Karpas-422 (cell line): ENCODE data around the gene LMCD1. TPM values are rescaled to one million over a fixed set of nuclear protein-coding genes. Genes with fewer than 3 reads are reported as not detected.

Experiments used
- DNase-seq: peaks from one replicate; pipeline ENCODE4 v3.0.0-alpha.2; 2015
- H2AFZ ChIP-seq: fragments of 200-600 bp; sonication (generic); 2 replicates; pipeline ENCODE4 v1.6.1; 2014; ENCODE audit warnings: antibody characterized with exemption, low read length, mixed read lengths
- H3K27ac ChIP-seq: fragments of 200-600 bp; sonication (generic); 2 replicates; pipeline ENCODE4 v1.5.1; 2014; ENCODE audit warnings: mild to moderate bottlenecking, low read length, moderate library complexity
- H3K27me3 ChIP-seq: fragments of 200-600 bp; sonication (generic); 2 replicates; pipeline ENCODE4 v1.6.1; 2014; ENCODE audit warnings: low read length, mixed read lengths
- H3K36me3 ChIP-seq: fragments of 200-600 bp; sonication (generic); 2 replicates; pipeline ENCODE4 v1.6.1; 2014; ENCODE audit warnings: low read length, mixed read lengths; ENCODE audit not compliant: insufficient read depth
- H3K4me1 ChIP-seq: fragments of 200-600 bp; sonication (generic); 2 replicates; pipeline ENCODE4 v1.6.1; 2014; ENCODE audit warnings: mild to moderate bottlenecking, low read length, mixed read lengths
- H3K4me2 ChIP-seq: fragments of 200-600 bp; sonication (generic); 2 replicates; pipeline ENCODE4 v1.6.1; 2014; ENCODE audit warnings: low read length, low read depth, mild to moderate bottlenecking; ENCODE audit not compliant: poor library complexity, severe bottlenecking
- H3K4me3 ChIP-seq: fragments of 200-600 bp; sonication (generic); 2 replicates; pipeline ENCODE4 v1.5.1; 2014; ENCODE audit warnings: mild to moderate bottlenecking, antibody characterized with exemption, low read length, mixed read lengths
- H3K79me2 ChIP-seq: fragments of 200-600 bp; sonication (generic); 2 replicates; pipeline ENCODE4 v1.6.1; 2014; ENCODE audit warnings: mild to moderate bottlenecking, low read length, mixed read lengths
- H3K9ac ChIP-seq: fragments of 200-600 bp; sonication (generic); 2 replicates; pipeline ENCODE4 v1.6.0; 2014; ENCODE audit warnings: low read length
- H3K9me2 ChIP-seq: fragments of 200-600 bp; sonication (generic), shearing (Covaris generic); replicated peaks from 2 replicates; pipeline ENCODE4 v1.6.0; 2014; ENCODE audit warnings: mild to moderate bottlenecking, low read length, moderate library complexity; ENCODE audit not compliant: insufficient read depth
- H3K9me3 ChIP-seq: fragments of 300-700, 200-600 bp; sonication (generic); 2 replicates; pipeline ENCODE4 v1.6.1; 2014; ENCODE audit warnings: low read length, mixed read lengths
- H4K20me1 ChIP-seq: fragments of 200-600 bp; sonication (generic); 2 replicates; pipeline ENCODE4 v1.6.1; 2014; ENCODE audit warnings: mild to moderate bottlenecking, antibody characterized with exemption, low read length, low read depth; ENCODE audit not compliant: insufficient read depth
- total RNA-seq: library from RNA; depleted of rRNA; stranded (reverse); fragments of >200 nt; shearing (Covaris generic); gene quantifications from 2 replicates; pipeline ENCODE4 v1.2.3, GENCODE V29; 2014; ENCODE audit warnings: low replicate concordance

LMCD1 gene
- total RNA-seq, 1 experiment from 2014 or later, result not detected

DNA sequence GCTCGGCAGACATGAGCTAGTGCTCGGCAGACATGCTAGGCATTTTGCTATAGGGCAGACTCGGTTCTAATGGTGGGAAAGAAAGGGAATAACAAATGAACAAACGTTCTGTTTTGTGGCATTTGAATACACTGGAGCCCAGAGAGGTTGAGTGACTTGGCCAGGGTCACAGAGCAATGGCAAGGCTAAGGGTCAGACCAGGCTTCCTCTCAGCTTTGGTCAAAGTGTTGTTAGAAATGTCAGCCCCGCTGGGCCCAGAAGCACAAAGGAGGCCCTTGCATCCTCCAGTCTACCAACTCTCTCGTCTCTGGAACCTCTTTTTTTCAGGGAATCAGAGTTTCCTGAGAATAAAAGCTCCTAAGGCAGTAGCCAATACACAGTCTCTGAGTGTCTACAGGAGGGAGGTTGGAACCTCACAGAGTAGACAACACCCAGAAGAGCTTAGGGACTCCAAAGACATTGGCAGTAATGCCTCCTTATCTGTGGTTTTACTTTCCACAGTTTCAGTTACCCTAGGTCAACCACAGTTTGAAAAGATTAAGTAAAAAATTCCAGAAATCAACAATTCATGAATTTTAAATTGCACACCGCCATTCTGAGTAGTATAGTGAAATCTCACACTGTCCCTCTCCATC lies 95.7 kb downstream of the LMCD1 start:
- Histone ChIP-seq H3K9me2 (no peaks in the 10 kb centered on the region), H3K9ac (no peak overlapping the region), H3K27me3 (no peaks in the 10 kb centered on the region), H2AFZ (no peak overlapping the region), H3K36me3 (no peaks in the 10 kb centered on the region), H3K4me3 (no peak overlapping the region), H3K4me2 (no peak overlapping the region), H3K27ac (no peak overlapping the region), H3K79me2 (no peaks in the 10 kb centered on the region), H3K9me3 (no peaks in the 10 kb centered on the region), H4K20me1 (no peaks in the 10 kb centered on the region), H3K4me1 (no peaks in the 10 kb centered on the region)
- DNase-seq, result no peak

- Histone ChIP-seq H3K27me3 (no peaks in the 10 kb centered on the region), H3K4me2 (no peak overlapping the region), H3K4me1 (no peaks in the 10 kb centered on the region), H4K20me1 (no peaks in the 10 kb centered on the region), H3K27ac (no peak overlapping the region), H3K79me2 (no peaks in the 10 kb centered on the region), H3K4me3 (no peak overlapping the region), H3K9me3 (no peaks in the 10 kb centered on the region), H3K9ac (no peak overlapping the region), H3K9me2 (no peaks in the 10 kb centered on the region), H2AFZ (no peak overlapping the region), H3K36me3 (no peaks in the 10 kb centered on the region)
- DNase-seq, result no peak
Observed at GRCh38 chr3:8599146-8599545, 97.5 kb downstream of the LMCD1 start.

- Histone ChIP-seq H3K36me3 (no peaks in the 10 kb centered on the region), H3K27ac (no peak overlapping the region), H3K4me3 (no peak overlapping the region), H3K79me2 (no peaks in the 10 kb centered on the region), H3K9me2 (no peaks in the 10 kb centered on the region), H3K27me3 (no peaks in the 10 kb centered on the region), H3K9ac (no peak overlapping the region), H4K20me1 (no peaks in the 10 kb centered on the region), H3K4me2 (no peak overlapping the region), H3K4me1 (no peaks in the 10 kb centered on the region), H3K9me3 (no peaks in the 10 kb centered on the region), H2AFZ (no peak overlapping the region)
- no peak for DNase-seq
Observed at GRCh38 chr3:8600457-8600856, 98.8 kb downstream of the LMCD1 start.

- Histone ChIP-seq H3K4me3 (no peak overlapping the region), H2AFZ (no peak overlapping the region), H3K79me2 (no peaks in the 10 kb centered on the region), H3K27ac (no peak overlapping the region), H3K27me3 (no peaks in the 10 kb centered on the region), H3K9me3 (no peaks in the 10 kb centered on the region), H3K36me3 (no peaks in the 10 kb centered on the region), H3K9me2 (no peaks in the 10 kb centered on the region), H3K9ac (no peak overlapping the region), H4K20me1 (no peaks in the 10 kb centered on the region), H3K4me1 (no peaks in the 10 kb centered on the region), H3K4me2 (no peak overlapping the region)
- no peak for DNase-seq
Observed at GRCh38 chr3:8603115-8603710, 101.6 kb downstream of the LMCD1 start.

DNA sequence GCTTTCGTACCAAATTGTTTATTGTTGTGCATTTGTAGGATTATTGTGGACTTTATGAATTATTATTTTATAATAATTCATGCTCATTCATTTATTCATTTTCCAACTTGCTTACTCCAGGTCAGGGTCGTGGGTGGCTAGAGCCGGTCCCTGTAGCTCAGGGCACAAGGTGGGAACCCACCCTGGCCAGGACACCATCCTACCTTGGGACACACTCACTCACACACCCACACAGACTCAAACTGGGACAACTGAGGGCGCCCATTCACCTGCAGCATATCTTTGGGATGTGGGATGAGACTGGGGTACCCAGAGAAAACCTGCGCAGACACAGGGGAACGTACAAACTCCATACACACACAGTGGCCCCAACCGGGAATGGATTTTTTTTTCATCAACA lies 102.4 kb downstream of the LMCD1 start:
- no peak overlapping the region for H3K27ac ChIP-seq
- H3K4me1 ChIP-seq, result no peaks in the 10 kb centered on the region
- DNase-seq, result no peak
- no peak overlapping the region for H3K4me3 ChIP-seq
- no peaks in the 10 kb centered on the region for H3K9me2 ChIP-seq
- H3K79me2 ChIP-seq, result no peaks in the 10 kb centered on the region
- no peak overlapping the region for H3K4me2 ChIP-seq
- no peaks in the 10 kb centered on the region for H3K9me3 ChIP-seq
- no peaks in the 10 kb centered on the region for H3K27me3 ChIP-seq
- no peak overlapping the region for H3K9ac ChIP-seq
- no peak overlapping the region for H2AFZ ChIP-seq
- H3K36me3 ChIP-seq, result no peaks in the 10 kb centered on the region
- no peaks in the 10 kb centered on the region for H4K20me1 ChIP-seq

DNA sequence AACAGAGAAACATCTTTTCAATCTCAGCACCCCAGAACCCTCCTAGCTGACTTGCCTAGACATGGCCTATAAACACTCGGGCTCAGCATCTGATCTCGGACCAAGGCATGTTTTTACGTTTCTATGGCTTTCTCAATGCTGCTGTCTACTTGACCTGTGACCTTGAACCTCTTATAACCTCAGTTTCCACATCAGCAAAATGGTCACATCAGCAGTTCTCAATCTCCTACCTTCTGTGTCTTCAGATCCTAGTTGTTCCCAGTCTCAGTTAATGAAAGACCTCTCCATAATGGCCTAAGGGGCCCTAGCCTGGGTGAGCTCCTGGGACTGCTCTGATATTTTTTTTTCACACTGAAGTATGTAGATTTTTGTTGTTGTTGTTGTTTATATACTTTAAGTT lies 103.4 kb downstream of the LMCD1 start:
- DNase-seq, result no peak
- Histone ChIP-seq H3K9me3 (no peaks in the 10 kb centered on the region), H3K4me3 (no peak overlapping the region), H3K9me2 (no peaks in the 10 kb centered on the region), H3K4me2 (no peak overlapping the region), H3K79me2 (no peaks in the 10 kb centered on the region), H4K20me1 (no peaks in the 10 kb centered on the region), H3K27ac (no peak overlapping the region), H3K9ac (no peak overlapping the region), H3K4me1 (no peaks in the 10 kb centered on the region), H3K27me3 (no peaks in the 10 kb centered on the region), H2AFZ (no peak overlapping the region), H3K36me3 (no peaks in the 10 kb centered on the region)

DNA sequence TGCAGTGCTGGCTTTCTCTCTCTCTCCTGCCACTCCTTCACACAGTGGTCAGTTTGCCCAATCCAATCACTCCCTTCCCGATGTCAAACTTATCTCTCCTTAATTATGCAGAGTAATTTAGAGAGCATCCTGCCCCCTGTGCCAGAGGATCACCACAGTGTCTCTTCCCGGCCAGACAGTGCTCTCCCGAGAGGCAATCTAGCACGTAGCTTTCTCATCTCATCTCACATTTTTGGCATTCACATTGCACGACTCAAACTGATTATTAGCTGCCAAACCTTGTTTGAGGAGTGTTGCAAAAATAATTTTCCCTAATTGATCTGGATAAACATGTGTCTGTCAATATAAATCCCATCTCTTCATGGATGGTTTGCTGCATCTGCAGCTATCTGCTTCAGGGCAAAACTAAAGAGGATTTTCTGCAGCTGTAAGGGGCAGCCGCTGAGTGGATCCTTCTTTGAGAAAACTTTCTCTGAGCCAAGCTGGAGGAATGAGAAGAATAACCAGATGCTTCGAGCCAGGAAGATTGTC lies 105.1 kb downstream of the LMCD1 start:
- no peaks in the 10 kb centered on the region for H3K27me3 ChIP-seq
- no peak overlapping the region for H3K4me2 ChIP-seq
- H3K27ac ChIP-seq, result no peak overlapping the region
- no peaks in the 10 kb centered on the region for H3K9me2 ChIP-seq
- no peaks in the 10 kb centered on the region for H3K79me2 ChIP-seq
- H3K9me3 ChIP-seq, result no peaks in the 10 kb centered on the region
- H3K4me3 ChIP-seq, result no peak overlapping the region
- no peaks in the 10 kb centered on the region for H4K20me1 ChIP-seq
- H3K36me3 ChIP-seq, result no peaks in the 10 kb centered on the region
- no peak overlapping the region for H3K9ac ChIP-seq
- H3K4me1 ChIP-seq, result no peaks in the 10 kb centered on the region
- no peak for DNase-seq
- H2AFZ ChIP-seq, result no peak overlapping the region

DNA sequence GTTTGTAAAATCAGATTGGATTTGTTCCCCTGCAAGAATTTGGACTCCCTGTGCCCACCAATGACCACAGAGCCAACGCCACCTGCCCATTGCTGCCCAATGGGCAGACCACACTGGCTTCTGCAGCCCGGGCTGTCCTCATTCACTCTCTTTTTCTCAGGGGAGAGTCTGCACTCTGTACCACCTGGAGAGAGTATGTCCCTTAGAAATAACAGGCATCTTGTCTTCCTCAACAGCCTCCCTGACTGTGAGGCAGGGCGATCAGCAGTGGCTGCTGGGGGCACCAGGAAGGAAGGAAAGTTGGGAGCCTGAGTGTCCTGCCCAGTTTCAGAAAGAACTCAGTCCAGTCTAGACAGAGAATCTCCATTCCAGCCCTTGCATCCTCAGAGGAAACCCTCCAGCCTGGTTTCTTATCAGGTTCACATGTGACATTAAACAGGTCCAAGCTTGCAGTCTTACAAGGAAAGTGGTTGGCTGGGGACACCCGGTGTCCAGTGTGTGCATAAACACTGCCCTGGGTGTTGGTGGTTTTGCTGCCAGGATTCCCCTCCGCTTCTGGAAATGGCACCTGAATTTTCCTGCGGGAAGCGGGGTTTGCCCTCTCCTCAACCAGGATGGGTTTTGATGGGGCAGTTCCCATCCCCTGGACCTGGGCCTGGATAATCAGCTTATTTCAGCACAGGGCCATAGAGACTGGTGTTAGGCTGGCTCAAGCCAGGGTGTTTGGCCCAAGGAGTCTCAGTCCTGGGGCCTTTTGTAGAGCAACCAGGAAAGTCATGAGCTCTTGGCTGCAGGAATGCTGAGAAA lies 105.8 kb downstream of the LMCD1 start:
- H3K9me2 ChIP-seq, result no peaks in the 10 kb centered on the region
- H2AFZ ChIP-seq, result no peak overlapping the region
- no peaks in the 10 kb centered on the region for H3K4me1 ChIP-seq
- no peaks in the 10 kb centered on the region for H4K20me1 ChIP-seq
- H3K9ac ChIP-seq, result no peak overlapping the region
- no peak overlapping the region for H3K4me2 ChIP-seq
- no peaks in the 10 kb centered on the region for H3K27me3 ChIP-seq
- no peak overlapping the region for H3K4me3 ChIP-seq
- no peak for DNase-seq
- H3K79me2 ChIP-seq, result no peaks in the 10 kb centered on the region
- no peaks in the 10 kb centered on the region for H3K36me3 ChIP-seq
- H3K27ac ChIP-seq, result no peak overlapping the region
- H3K9me3 ChIP-seq, result no peaks in the 10 kb centered on the region
